ENCODE measurements around the gene TCF12.

TCF12 gene

GRCh38 chr15:57263520-57263919, 345.1 kb downstream of the TCF12 start:
- DNase-seq, result no peak
- intact Hi-C loops (cut with DNase I), result no loop called here

GRCh38 chr15:57272771-57273357, 354.4 kb downstream of the TCF12 start:
- intact Hi-C loops (cut with DNase I), result no loop called here
- no peak for DNase-seq

- intact Hi-C loops (cut with DNase I), result no loop called here
- no peak for DNase-seq
Observed at GRCh38 chr15:57273402-57273801, 355.0 kb downstream of the TCF12 start.

GRCh38 chr15:57278439-57278838, 360.0 kb downstream of the TCF12 start:
- DNase-seq, result no peak
- intact Hi-C loops (cut with DNase I), result no loop called here

- no peak for DNase-seq
- intact Hi-C loops (cut with DNase I), result no loop called here
Observed at GRCh38 chr15:57280464-57280863, 362.0 kb downstream of the TCF12 start.

GRCh38 chr15:57281321-57281720, 362.9 kb downstream of the TCF12 start:
- intact Hi-C loops (cut with DNase I), result no loop called here
- no peak for DNase-seq

GRCh38 chr15:57282686-57283085, 364.2 kb downstream of the TCF12 start:
- no peak for DNase-seq
- intact Hi-C loops (cut with DNase I), result no loop called here

GRCh38 chr15:57283774-57284503, 365.5 kb downstream of the TCF12 start:
- intact Hi-C loops (cut with DNase I), result no loop called here

GRCh38 chr15:57284535-57284934, 366.1 kb downstream of the TCF12 start:
- intact Hi-C loops (cut with DNase I), result no loop called here
- DNase-seq, result no peak

More at GRCh38 chr15:57283774-57284503, 365.5 kb downstream of the TCF12 start:
- DNase-seq, result no peak

GRCh38 chr15:57285386-57285785, 366.9 kb downstream of the TCF12 start:
- intact Hi-C loops (cut with DNase I), result no loop called here
- no peak for DNase-seq

- no peak for DNase-seq
- intact Hi-C loops (cut with DNase I), result no loop called here
Observed at GRCh38 chr15:57286446-57287122, 368.1 kb downstream of the TCF12 start.

GRCh38 chr15:57287123-57287521, 368.7 kb downstream of the TCF12 start:
- no peak for DNase-seq
- intact Hi-C loops (cut with DNase I), result no loop called here

- intact Hi-C loops (cut with DNase I), result no loop called here
- DNase-seq, result no peak
Observed at GRCh38 chr15:57288926-57289580, 370.6 kb downstream of the TCF12 start.

- intact Hi-C loops (cut with DNase I), result no loop called here
- no peak for DNase-seq
Observed at GRCh38 chr15:57290187-57290586, 371.7 kb downstream of the TCF12 start.

- intact Hi-C loops (cut with DNase I), result no loop called here
Observed at GRCh38 chr15:57290826-57291225, 372.4 kb downstream of the TCF12 start.

GRCh38 chr15:57296473-57297162, 378.2 kb downstream of the TCF12 start:
- intact Hi-C loops (cut with DNase I), result no loop called here
- no peak for DNase-seq

More at GRCh38 chr15:57290826-57291225, 372.4 kb downstream of the TCF12 start:
- DNase-seq, result no peak

GRCh38 chr15:57297163-57297593, 378.7 kb downstream of the TCF12 start:
- intact Hi-C loops (cut with DNase I), result no loop called here
- no peak for DNase-seq

- intact Hi-C loops (cut with DNase I), result no loop called here
- no peak for DNase-seq
Observed at GRCh38 chr15:57297630-57298029, 379.2 kb downstream of the TCF12 start.

- DNase-seq, result no peak
Observed at GRCh38 chr15:57298204-57298603, 379.8 kb downstream of the TCF12 start.

GRCh38 chr15:57298843-57299550, 380.6 kb downstream of the TCF12 start:
- DNase-seq, result no peak
- intact Hi-C loops (cut with DNase I), result no loop called here

More at GRCh38 chr15:57298204-57298603, 379.8 kb downstream of the TCF12 start:
- intact Hi-C loops (cut with DNase I), result no loop called here
